Measurements from ENCODE around the gene EMC8. TPM values are rescaled to one million over a fixed set of nuclear protein-coding genes. Genes with fewer than 3 reads are reported as not detected.

The EMC8 gene
- total RNA-seq, 2 donors from 2014 or later: 60.1 to 67.6 TPM

DNA sequence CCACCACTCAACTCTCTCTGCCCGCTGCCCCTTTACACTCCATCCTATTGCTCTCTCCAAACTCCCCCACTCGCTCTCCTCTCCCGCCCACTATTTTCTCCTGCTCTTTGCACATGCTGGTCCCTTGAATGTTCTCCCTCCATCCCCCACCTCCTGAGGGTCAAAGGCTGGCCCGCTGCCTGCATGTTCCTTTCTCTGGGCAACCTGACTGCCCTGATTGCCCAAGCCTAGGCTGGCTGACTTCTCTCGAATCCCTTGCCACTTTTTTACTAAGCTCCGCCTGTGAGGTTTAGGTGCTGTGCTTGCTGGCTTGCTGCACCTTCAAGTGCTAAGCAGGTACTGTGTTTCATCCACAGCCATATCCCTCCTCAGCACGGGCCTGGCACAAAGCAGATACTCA is 2.7 kb downstream of the EMC8 start:
- H3K4me1 ChIP-seq (ENCODE audit: control insufficient read depth, insufficient read depth, low read length): no peaks in the 10 kb centered on the region
- no peak overlapping the region for H3K27ac ChIP-seq (ENCODE audit: low read depth, low read length)
- peaks cover 7% of the 10 kb centered on the region for H3K9me3 Mint-ChIP-seq
- 93 to 97% methylated on average over 6 to 7 of the region's 7 CpGs for WGBS, 2 experiments (ENCODE audit: insufficient coverage in 1 of 2, insufficient read length in 1 of 2)
- H3K4me3 ChIP-seq (ENCODE audit: low read length): peak overlapping the region; percentile 91
- H3K9me3 ChIP-seq (ENCODE audit: control insufficient read depth, low read length): peaks cover 9% of the 10 kb centered on the region
- H3K36me3 ChIP-seq (ENCODE audit: control insufficient read depth, insufficient read depth, low read length): peaks cover 68% of the 10 kb centered on the region
- H3K27ac Mint-ChIP-seq: no peak overlapping the region
- no peak for DNase-seq
- H3K36me3 Mint-ChIP-seq (ENCODE audit: low read depth): peaks cover 65% of the 10 kb centered on the region
- no peaks in the 10 kb centered on the region for H3K27me3 Mint-ChIP-seq (ENCODE audit: insufficient read depth)
- no peaks in the 10 kb centered on the region for H3K27me3 ChIP-seq (ENCODE audit: control insufficient read depth, insufficient read depth, low read length, poor library complexity, severe bottlenecking)
- peaks cover 29% of the 10 kb centered on the region for H3K4me1 Mint-ChIP-seq
- TF ChIP-seq, protein P1, sequence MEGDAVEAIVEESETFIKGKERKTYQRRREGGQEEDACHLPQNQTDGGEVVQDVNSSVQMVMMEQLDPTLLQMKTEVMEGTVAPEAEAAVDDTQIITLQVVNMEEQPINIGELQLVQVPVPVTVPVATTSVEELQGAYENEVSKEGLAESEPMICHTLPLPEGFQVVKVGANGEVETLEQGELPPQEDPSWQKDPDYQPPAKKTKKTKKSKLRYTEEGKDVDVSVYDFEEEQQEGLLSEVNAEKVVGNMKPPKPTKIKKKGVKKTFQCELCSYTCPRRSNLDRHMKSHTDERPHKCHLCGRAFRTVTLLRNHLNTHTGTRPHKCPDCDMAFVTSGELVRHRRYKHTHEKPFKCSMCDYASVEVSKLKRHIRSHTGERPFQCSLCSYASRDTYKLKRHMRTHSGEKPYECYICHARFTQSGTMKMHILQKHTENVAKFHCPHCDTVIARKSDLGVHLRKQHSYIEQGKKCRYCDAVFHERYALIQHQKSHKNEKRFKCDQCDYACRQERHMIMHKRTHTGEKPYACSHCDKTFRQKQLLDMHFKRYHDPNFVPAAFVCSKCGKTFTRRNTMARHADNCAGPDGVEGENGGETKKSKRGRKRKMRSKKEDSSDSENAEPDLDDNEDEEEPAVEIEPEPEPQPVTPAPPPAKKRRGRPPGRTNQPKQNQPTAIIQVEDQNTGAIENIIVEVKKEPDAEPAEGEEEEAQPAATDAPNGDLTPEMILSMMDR (conservative IDR thresholded peaks at IDR 0.05): no peak
- H3K9ac ChIP-seq (ENCODE audit: extremely low read depth, low read length, poor library complexity, severe bottlenecking): no peak overlapping the region
- peak overlapping the region; percentile 78 for H3K4me3 Mint-ChIP-seq

DNA sequence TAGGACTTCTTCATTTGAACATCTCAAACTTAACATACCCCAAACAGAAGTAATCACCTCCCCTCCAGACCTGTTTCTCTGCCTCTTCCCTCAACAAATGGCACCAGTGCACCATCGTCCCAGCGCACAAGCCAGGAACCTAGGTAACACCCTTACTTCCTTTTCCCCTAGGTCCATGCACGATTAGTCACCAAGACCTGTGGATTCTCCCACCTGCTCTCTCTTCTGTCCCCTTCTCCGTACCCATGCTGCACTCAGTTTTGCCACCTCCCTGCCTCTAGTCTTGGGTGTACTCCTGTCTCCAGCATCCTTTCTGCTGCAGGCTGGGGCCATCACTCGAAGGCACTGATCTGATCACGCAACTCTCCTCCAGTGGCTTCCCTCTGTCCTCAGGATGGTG is 3.2 kb downstream of the EMC8 start:
- Mint-ChIP-seq H3K9me3 (peaks cover 9% of the 10 kb centered on the region), H3K36me3 (ENCODE audit: low read depth) (peaks cover 65% of the 10 kb centered on the region), H3K27me3 (ENCODE audit: insufficient read depth) (no peaks in the 10 kb centered on the region), H3K4me1 (peaks cover 29% of the 10 kb centered on the region), H3K27ac (peak overlapping the region; percentile 17), H3K4me3 (no peak overlapping the region)
- Histone ChIP-seq H3K27me3 (ENCODE audit: control insufficient read depth, insufficient read depth, low read length, poor library complexity, severe bottlenecking) (no peaks in the 10 kb centered on the region), H3K4me3 (ENCODE audit: low read length) (no peak overlapping the region), H3K4me1 (ENCODE audit: control insufficient read depth, insufficient read depth, low read length) (no peaks in the 10 kb centered on the region), H3K36me3 (ENCODE audit: control insufficient read depth, insufficient read depth, low read length) (peaks cover 68% of the 10 kb centered on the region), H3K27ac (ENCODE audit: low read depth, low read length) (no peak overlapping the region), H3K9ac (ENCODE audit: extremely low read depth, low read length, poor library complexity, severe bottlenecking) (no peak overlapping the region), H3K9me3 (ENCODE audit: control insufficient read depth, low read length) (peaks cover 12% of the 10 kb centered on the region)
- no peak for DNase-seq
- TF ChIP-seq, protein P1 (conservative IDR thresholded peaks at IDR 0.05): no peak
- WGBS, 2 experiments (ENCODE audit: insufficient coverage in 1 of 2, insufficient read length in 1 of 2): 95 to 100% methylated on average over 4 to 6 of the region's 6 CpGs

DNA sequence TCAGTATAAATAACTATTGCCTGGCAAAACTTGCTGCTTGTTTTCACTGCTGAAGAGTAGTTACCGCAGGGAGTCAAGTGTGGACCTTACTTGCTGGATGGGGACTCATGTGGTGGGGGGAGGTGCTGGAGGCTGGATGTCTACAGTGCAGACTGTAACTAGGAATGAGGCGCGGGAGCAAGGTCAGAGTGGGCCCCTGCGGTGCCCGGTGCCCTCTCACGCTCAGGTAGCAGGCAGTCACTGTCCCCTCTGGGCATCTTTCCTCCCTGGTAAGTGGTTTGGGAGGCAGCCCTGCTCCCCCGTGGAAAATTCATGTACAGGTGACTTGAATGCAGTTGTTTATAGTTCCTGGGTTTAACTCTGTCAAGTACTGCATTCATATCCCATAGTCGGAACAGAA is 4.6 kb downstream of the EMC8 start:
- Histone ChIP-seq H3K9me3 (ENCODE audit: control insufficient read depth, low read length) (peaks cover 12% of the 10 kb centered on the region), H3K9ac (ENCODE audit: extremely low read depth, low read length, poor library complexity, severe bottlenecking) (no peak overlapping the region), H3K27me3 (ENCODE audit: control insufficient read depth, insufficient read depth, low read length, poor library complexity, severe bottlenecking) (no peaks in the 10 kb centered on the region), H3K4me3 (ENCODE audit: low read length) (no peak overlapping the region), H3K27ac (ENCODE audit: low read depth, low read length) (no peak overlapping the region), H3K4me1 (ENCODE audit: control insufficient read depth, insufficient read depth, low read length) (no peaks in the 10 kb centered on the region), H3K36me3 (ENCODE audit: control insufficient read depth, insufficient read depth, low read length) (peaks cover 79% of the 10 kb centered on the region)
- Mint-ChIP-seq H3K36me3 (ENCODE audit: low read depth) (peaks cover 78% of the 10 kb centered on the region), H3K9me3 (peaks cover 9% of the 10 kb centered on the region), H3K4me3 (no peak overlapping the region), H3K27ac (peak overlapping the region; percentile 38), H3K27me3 (ENCODE audit: insufficient read depth) (no peaks in the 10 kb centered on the region), H3K4me1 (peaks cover 32% of the 10 kb centered on the region)
- 93 to 97% methylated on average over 7 to 8 of the region's 8 CpGs for WGBS, 2 experiments (ENCODE audit: insufficient coverage in 1 of 2, insufficient read length in 1 of 2)
- DNase-seq: no peak
- TF ChIP-seq, protein P1 (conservative IDR thresholded peaks at IDR 0.05): no peak

Data from endodermal cell (in vitro differentiated cells).